OCI-LY3 (cell line): ENCODE results near the gene CDK7.

Experiments used
- H2AFZ ChIP-seq: fragments of 200-600, 300-600 bp; shearing (Covaris generic); 2 replicates; pipeline ENCODE4 v1.6.0; 2014; ENCODE audit warnings: antibody characterized with exemption, low read depth, low read length
- H3K27ac ChIP-seq: fragments of 200-600, 300-600 bp; sonication (generic); 2 replicates; pipeline ENCODE4 v1.5.1; 2014; ENCODE audit warnings: mild to moderate bottlenecking, low read length, moderate library complexity, mixed read lengths
- H3K27me3 ChIP-seq: fragments of 200-600, 300-600 bp; sonication (generic); 2 replicates; pipeline ENCODE4 v1.6.1; 2014; ENCODE audit warnings: low read depth, low read length, mixed read lengths
- H3K36me3 ChIP-seq: fragments of 200-600, 300-600 bp; sonication (generic); replicated peaks from 2 replicates; pipeline ENCODE3; 2014; ENCODE audit warnings: low read depth, low read length, mixed read lengths
- H3K4me1 ChIP-seq: fragments of 300-600, 200-600 bp; sonication (generic); 2 replicates; pipeline ENCODE4 v1.6.1; 2014; ENCODE audit warnings: low read length, mixed read lengths
- H3K4me2 ChIP-seq: fragments of 200-600, 300-600 bp; sonication (generic); 2 replicates; pipeline ENCODE4 v1.6.1; 2014; ENCODE audit warnings: low read length, mixed read lengths
- H3K4me3 ChIP-seq: fragments of 300-600, 200-600 bp; sonication (generic); 2 replicates; pipeline ENCODE4 v1.5.1; 2014; ENCODE audit warnings: antibody characterized with exemption, mild to moderate bottlenecking, low read length, moderate library complexity
- H3K79me2 ChIP-seq: fragments of 300-600, 200-600 bp; shearing (Covaris generic); 2 replicates; pipeline ENCODE4 v1.6.1; 2014; ENCODE audit warnings: mild to moderate bottlenecking, low read length, mixed read lengths
- H3K9ac ChIP-seq: fragments of 300-600, 200-600 bp; shearing (Covaris generic); 2 replicates; pipeline ENCODE4 v1.6.0; 2014; ENCODE audit warnings: mild to moderate bottlenecking, low read length, moderate library complexity
- H3K9me3 ChIP-seq: fragments of 200-600, 300-600 bp; shearing (Covaris generic); 2 replicates; pipeline ENCODE4 v1.6.1; 2014; ENCODE audit warnings: low read length, mixed read lengths; ENCODE audit not compliant: insufficient read depth
- H4K20me1 ChIP-seq: fragments of 200-600, 300-600 bp; sonication (generic); 2 replicates; pipeline ENCODE4 v1.6.1; 2016; ENCODE audit warnings: low read length, mixed read lengths; ENCODE audit not compliant: insufficient read depth
- EZH2phosphoT487 ChIP-seq: fragments of 200-600 bp; shearing (Covaris generic); IDR thresholded peaks from 2 replicates; pipeline ENCODE4 v1.6.1; 2018; ENCODE audit warnings: antibody characterized with exemption, mixed run types, low read depth
- TF ChIP-seq, protein P1 (sequence below): fragments of 200-600, 300-600 bp; sonication (generic); IDR thresholded peaks from 2 replicates; pipeline ENCODE4 v1.5.1; 2014; ENCODE audit warnings: antibody characterized with exemption, low read length, low read depth

The CDK7 gene

DNA sequence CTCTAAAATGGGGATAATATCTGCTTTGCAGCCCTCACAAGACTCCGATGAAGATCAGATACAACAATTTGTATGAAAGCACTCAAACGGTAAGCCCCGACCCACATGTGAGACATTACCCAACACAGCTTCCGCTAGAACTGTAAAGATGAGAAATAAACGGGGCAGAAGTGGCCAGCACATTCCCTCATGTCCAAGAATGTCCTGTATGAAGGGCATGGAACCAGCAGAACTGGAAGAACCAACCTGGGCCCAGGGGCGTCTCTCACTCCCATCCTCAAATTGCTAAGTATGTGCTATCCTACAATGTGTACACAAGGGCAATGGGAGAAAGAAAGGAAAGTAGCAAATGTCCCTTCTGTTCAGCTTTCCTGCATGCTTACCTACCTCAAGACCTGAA is 64.9 kb downstream of the CDK7 start:
- H3K4me3 ChIP-seq, result no peak overlapping the region
- H3K9ac ChIP-seq, result no peak overlapping the region
- no peaks in the 10 kb centered on the region for H3K79me2 ChIP-seq
- H4K20me1 ChIP-seq, result no peaks in the 10 kb centered on the region
- H3K9me3 ChIP-seq, result no peaks in the 10 kb centered on the region
- no peaks in the 10 kb centered on the region for H3K4me1 ChIP-seq
- H3K27me3 ChIP-seq, result no peaks in the 10 kb centered on the region
- no peak for TF ChIP-seq EZH2phosphoT487
- TF ChIP-seq, protein P1, sequence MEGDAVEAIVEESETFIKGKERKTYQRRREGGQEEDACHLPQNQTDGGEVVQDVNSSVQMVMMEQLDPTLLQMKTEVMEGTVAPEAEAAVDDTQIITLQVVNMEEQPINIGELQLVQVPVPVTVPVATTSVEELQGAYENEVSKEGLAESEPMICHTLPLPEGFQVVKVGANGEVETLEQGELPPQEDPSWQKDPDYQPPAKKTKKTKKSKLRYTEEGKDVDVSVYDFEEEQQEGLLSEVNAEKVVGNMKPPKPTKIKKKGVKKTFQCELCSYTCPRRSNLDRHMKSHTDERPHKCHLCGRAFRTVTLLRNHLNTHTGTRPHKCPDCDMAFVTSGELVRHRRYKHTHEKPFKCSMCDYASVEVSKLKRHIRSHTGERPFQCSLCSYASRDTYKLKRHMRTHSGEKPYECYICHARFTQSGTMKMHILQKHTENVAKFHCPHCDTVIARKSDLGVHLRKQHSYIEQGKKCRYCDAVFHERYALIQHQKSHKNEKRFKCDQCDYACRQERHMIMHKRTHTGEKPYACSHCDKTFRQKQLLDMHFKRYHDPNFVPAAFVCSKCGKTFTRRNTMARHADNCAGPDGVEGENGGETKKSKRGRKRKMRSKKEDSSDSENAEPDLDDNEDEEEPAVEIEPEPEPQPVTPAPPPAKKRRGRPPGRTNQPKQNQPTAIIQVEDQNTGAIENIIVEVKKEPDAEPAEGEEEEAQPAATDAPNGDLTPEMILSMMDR, result no peak
- no peak overlapping the region for H2AFZ ChIP-seq
- H3K36me3 ChIP-seq, result no peaks in the 10 kb centered on the region
- no peak overlapping the region for H3K4me2 ChIP-seq
- no peak overlapping the region for H3K27ac ChIP-seq

DNA sequence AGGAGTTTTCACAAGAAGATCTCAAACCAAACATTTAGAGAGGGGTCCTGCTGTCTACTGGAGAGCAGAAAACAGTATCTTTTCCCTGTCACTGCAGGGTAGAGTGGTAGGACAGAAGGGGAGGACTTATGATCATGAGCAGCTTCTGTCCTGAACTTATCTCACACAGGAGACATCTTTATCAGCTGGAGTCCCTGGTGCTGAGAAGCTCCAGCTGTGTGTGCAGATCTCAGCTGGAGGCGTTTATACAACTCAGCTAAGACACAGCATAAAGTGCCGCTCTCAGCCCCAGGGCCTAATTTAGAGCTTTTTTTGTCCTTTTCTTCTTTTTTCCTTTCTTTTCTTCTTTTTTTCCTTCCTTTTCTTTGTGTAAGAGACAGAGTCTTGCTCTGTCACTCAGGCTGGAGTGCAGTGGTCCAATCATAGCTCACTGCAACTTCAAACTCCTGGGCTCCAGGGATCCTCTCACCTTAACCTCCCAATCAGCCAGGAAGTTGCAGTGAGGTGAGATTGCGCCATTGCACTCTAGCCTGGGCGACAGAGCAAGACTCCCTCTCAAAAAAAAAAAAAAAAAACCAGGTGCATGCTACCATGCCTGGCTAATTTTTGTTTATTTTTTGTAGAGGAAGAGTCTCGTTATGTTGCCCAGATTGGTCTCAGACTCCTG is 66.0 kb downstream of the CDK7 start:
- Histone ChIP-seq H3K4me1 (no peaks in the 10 kb centered on the region), H3K27me3 (no peaks in the 10 kb centered on the region), H3K9ac (no peak overlapping the region), H3K36me3 (no peaks in the 10 kb centered on the region), H2AFZ (no peak overlapping the region), H3K79me2 (no peaks in the 10 kb centered on the region), H3K27ac (no peak overlapping the region), H4K20me1 (no peaks in the 10 kb centered on the region), H3K4me3 (no peak overlapping the region), H3K4me2 (no peak overlapping the region), H3K9me3 (no peaks in the 10 kb centered on the region)
- TF ChIP-seq, protein P1, result no peak
- TF ChIP-seq EZH2phosphoT487, result no peak

GRCh38 chr5:69305512-69305911 is 70.8 kb downstream of the CDK7 start:
- Histone ChIP-seq H3K4me1 (no peaks in the 10 kb centered on the region), H3K4me2 (no peak overlapping the region), H3K9me3 (no peaks in the 10 kb centered on the region), H3K36me3 (peaks cover 6% of the 10 kb centered on the region), H3K27ac (no peak overlapping the region), H3K79me2 (no peaks in the 10 kb centered on the region), H3K27me3 (no peaks in the 10 kb centered on the region), H2AFZ (no peak overlapping the region), H4K20me1 (no peaks in the 10 kb centered on the region), H3K9ac (no peak overlapping the region), H3K4me3 (no peak overlapping the region)
- TF ChIP-seq, protein P1, result no peak
- no peak for TF ChIP-seq EZH2phosphoT487

DNA sequence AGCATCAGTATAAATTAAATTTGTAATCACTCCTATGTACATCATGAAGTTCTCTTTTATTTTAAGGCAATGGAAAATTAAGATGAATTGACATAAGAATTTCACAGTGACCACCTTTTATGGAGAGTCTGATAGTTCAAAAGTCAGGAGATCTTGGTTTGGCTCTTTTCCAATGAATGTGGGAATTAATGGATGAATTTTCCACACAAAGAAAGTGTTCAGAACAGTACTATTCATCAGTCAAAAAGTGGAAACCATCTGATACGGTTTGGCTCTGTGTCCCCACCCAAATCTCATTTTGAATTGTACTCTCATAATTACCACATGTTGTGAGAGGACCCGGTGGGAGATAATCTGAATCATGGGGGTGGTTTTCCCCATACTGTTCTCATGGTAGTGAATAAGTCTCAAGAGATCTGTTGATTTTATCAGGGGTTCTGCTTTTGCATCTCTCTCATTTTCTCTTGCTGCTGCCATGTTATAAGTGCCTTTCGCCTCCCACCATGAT is 73.4 kb downstream of the CDK7 start:
- TF ChIP-seq, protein P1, result no peak
- no peak for TF ChIP-seq EZH2phosphoT487
- Histone ChIP-seq H3K4me3 (no peak overlapping the region), H3K27me3 (no peaks in the 10 kb centered on the region), H3K9ac (no peak overlapping the region), H3K9me3 (no peaks in the 10 kb centered on the region), H3K27ac (no peak overlapping the region), H2AFZ (no peak overlapping the region), H3K4me2 (no peak overlapping the region), H3K36me3 (peaks cover 8% of the 10 kb centered on the region), H4K20me1 (no peaks in the 10 kb centered on the region), H3K4me1 (no peaks in the 10 kb centered on the region), H3K79me2 (no peaks in the 10 kb centered on the region)
